ENCODE measurements around the gene CUBN.
A peak's percentile ranks its signal among the peaks of the same experiment; 100 is the strongest.

- TF ChIP-seq POLR2A (IDR thresholded peaks at IDR 0.05) (no peak), CTCF (IDR thresholded peaks at IDR 0.05) (peak in 1 of 5 experiments; percentile 19)
These were observed 210.3 kb downstream of the CUBN start for GRCh38 chr10:16919121-16919982.

Data from tibial nerve (tissue), 3 donors.